HG02759 (cell line): Measurements from ENCODE around the gene ZNF318.
"Not testable (repeated sequence)": the region's sequence is repeated elsewhere in the genome, so short reads cannot be mapped to it uniquely, and the experiment has no call there.

ENCODE experiments used
- ATAC-seq: cut with Tn5 transposase; IDR thresholded peaks from one replicate; pipeline ENCODE4 v1.9.1; 2021; ENCODE audit warnings: mild to moderate bottlenecking, moderate library complexity; ENCODE audit not compliant: unreplicated experiment

ZNF318 gene

GRCh38 chr6:43336382-43336781, 33.1 kb downstream of the ZNF318 start:
- no peak for ATAC-seq

- no peak for ATAC-seq
Measured at GRCh38 chr6:43335469-43335868, 34.0 kb downstream of the ZNF318 start.

GRCh38 chr6:43334466-43335095, 34.9 kb downstream of the ZNF318 start:
- no peak for ATAC-seq

GRCh38 chr6:43331891-43332290, 37.6 kb downstream of the ZNF318 start:
- no peak for ATAC-seq

DNA sequence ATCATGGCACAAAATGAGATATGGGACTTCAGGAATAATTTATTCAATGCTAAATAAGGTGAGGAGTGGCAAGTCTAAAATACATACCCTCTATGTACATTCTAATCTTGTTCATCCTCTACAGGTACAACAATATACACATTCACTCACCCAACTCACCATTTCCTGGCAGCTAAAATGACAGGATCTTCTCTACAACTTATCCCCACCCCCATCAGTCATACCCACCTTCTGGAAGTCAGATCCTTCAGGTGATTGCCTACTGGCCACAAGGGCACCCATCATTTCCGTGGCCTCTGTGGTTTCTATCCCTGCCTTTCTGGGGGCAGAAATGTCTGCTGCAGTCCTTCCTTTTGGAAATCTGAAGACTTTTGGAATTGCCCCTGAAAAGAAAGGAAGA, 38.0 kb downstream of the ZNF318 start:
- ATAC-seq: no peak

GRCh38 chr6:43328528-43328927, 40.9 kb downstream of the ZNF318 start:
- ATAC-seq: no peak

- ATAC-seq: no peak
Measured at GRCh38 chr6:43325876-43326275, 43.6 kb downstream of the ZNF318 start.

GRCh38 chr6:43318011-43318410, 51.4 kb downstream of the ZNF318 start:
- ATAC-seq: no peak

GRCh38 chr6:43313813-43314212, 55.6 kb downstream of the ZNF318 start:
- no peak for ATAC-seq

DNA sequence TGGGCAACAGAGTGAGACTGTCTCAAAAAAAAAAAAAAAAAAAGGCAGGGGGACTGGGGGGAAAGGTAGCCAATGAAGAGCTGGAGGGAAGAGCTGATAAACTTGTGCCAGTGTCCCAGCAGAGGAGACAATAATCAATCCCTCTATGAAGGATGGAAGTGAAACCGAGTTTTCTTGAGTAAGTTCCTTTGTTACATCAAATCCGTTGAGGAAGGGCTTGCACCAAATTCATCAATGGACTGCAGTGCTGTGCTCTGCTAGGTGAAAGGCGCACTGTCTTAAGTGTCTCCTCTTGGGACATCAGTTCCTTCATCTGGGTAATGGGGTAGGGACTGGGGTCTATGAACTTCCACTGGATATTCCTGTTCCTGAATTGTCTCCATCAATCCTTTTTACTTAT, 57.8 kb downstream of the ZNF318 start:
- no peak for ATAC-seq

DNA sequence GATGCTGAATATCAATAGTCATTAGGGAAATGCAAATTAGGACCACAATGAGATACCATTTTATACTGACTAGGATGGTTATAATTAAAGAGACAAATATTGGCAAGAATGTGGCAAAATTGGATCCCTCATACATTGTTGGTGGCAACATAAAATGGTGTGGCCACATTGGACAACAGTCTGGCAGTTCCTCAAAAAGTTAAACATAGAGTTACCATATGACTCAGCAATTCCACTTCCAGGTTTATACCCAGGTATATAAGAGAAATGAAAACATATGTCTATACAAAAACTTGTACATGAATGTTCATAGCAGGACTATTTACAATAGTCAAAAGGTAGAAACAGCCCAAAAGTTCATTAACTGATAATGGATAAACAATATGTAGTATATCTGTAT, 58.8 kb downstream of the ZNF318 start:
- no peak for ATAC-seq

GRCh38 chr6:43310134-43310533, 59.3 kb downstream of the ZNF318 start:
- ATAC-seq: no peak

DNA sequence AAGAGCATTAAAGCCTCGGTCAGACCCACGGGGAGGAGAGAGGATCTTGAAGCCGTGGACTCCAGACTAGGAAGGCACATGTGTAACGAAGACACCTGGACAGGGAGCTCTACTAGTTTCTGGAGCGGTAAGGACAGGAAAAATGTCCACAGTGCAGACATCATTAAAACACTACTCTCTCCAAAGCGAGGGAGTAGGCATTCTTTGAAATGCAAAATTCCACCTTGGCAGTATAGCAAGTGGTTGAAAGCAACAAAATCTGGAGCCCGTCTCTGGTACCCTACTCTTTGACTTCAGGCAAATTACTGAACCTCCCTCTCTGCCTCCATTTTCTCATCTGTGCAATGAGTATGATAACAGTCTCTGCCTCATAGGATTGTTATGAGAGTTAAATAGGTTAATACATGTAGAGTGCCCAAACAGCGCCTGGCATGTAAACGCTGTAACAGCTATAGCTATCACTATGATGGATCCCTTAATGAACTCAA, 60.4 kb downstream of the ZNF318 start:
- ATAC-seq: peak; percentile 9

DNA sequence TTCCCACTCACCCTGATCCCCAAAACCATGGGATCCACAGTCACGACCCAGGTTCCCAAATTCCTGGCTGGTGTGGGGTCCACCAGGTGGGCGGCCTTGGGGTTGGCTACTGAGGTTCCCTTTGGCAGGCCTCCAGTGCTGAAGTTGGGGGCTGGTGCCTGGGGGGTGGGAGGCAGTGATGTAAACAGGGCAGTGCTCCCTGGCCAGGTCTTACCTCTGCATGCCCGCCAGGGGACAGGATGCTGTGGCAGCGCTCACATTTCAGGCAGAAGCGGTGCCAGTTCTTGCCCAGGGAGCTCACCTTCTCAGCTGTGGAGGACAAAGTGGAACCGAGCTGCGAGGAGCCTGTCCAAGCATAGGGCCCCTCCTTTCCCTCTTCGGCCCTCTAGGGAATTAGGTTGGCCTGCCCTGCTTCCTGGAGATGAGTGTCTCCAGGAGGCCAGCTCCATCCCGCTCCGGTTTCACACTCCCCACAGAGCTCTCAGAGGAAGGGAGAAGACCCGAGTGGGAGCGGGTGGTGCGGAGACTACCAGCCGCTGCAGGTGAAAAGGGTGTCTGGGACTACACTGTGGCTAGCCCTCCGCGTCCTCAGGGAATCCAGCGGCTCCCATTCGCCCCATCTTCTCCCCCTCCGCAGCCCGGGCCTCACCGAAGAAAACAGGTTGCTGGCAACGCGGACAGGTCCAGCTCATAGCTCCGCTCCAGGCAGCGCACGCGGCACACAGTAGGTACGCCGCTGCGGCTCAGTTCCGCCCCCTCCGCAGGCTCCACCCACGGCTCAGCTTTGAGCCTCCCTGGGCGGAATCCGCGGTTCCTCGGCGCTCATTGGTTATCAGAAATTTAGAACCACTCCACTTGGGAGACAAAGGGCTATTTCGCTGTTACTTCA, 61.1 kb downstream of the ZNF318 start, which contains the start of gene CRIP3:
Gene CRIP3, minus strand, starts transcription at position 726 of the 889 bp plus-strand sequence. Its CDS starts 34 bp downstream, at position 692.
- peak; percentile 68 for ATAC-seq

DNA sequence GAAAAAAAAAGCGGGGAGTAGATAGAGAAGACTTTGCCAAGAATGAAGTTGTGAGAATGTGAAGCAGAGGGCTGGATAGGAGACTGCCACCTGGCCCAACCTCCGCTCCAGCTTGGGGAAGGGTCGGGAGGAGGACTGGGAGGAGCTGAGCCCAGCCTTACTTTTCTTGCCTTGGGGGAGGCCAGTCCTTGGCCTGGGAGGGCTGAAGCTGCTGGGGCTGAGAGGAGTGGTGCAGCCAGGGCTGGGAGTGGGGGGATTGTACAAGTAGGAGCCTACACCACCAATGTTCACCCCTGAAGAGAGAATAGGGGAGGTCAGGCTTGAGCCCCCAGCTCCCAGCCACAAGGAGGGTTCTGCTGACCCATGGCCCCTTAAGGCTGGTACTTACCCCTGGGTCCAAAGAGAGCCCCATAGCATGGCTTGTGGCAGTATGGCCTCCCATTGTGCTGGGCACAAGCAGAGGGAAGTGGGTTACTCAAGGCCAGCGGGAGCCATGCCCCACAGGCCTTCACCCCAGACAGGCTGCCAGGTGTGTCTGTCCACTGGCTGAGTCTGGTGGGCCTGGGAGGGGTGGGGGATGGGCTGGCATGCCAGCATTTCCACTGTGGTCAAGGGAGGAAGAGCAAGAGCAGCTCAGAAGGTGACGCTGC, 61.9 kb downstream of the ZNF318 start:
- ATAC-seq: no peak

GRCh38 chr6:43306086-43306485, 63.4 kb downstream of the ZNF318 start:
- ATAC-seq: no peak

GRCh38 chr6:43304882-43305281, 64.6 kb downstream of the ZNF318 start:
- no peak for ATAC-seq

DNA sequence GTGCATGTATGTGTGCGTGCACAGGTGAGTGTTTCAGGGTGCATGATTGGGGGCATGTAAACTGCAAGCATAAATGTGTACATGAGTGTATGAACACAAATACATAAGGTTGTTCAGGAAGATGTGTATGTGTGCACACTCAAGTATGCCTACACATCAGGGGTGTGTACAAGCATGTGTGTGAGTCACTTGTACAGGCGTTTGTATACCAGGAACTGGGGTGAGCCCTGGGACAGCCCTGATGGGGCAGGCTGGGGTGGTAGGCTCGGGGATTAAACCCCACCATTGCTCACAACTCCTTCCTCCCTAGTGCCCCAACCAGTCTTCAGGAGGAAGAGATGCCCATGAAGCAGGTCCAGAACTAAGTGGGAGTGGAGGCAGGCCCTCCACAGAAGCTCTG, 65.1 kb downstream of the ZNF318 start:
- ATAC-seq: no peak

GRCh38 chr6:43303751-43304331, 65.6 kb downstream of the ZNF318 start:
- no peak for ATAC-seq

- ATAC-seq: not testable (repeated sequence)
Measured at GRCh38 chr6:43303006-43303405, 66.4 kb downstream of the ZNF318 start.

DNA sequence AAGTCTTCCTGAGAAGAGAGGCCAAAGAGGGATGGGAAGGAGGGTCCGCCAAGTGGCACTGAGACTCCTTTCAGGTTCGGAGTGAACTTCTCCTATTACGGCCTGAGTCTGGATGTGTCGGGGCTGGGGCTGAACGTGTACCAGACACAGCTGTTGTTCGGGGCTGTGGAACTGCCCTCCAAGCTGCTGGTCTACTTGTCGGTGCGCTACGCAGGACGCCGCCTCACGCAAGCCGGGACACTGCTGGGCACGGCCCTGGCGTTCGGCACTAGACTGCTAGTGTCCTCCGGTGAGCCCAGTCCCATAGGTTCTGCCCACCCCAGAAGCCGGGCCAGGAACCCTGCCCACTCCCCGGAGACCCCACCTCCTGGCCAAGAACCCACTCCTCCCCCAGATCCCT, 67.3 kb downstream of the ZNF318 start:
- no peak for ATAC-seq
